HG02642 (cell line): ENCODE data around the gene KMO.

ENCODE experiments used
- ATAC-seq: cut with Tn5 transposase; IDR thresholded peaks from one replicate; pipeline ENCODE4 v1.9.1; 2021; ENCODE audit warnings: mild to moderate bottlenecking; ENCODE audit not compliant: unreplicated experiment, poor library complexity

KMO gene

DNA sequence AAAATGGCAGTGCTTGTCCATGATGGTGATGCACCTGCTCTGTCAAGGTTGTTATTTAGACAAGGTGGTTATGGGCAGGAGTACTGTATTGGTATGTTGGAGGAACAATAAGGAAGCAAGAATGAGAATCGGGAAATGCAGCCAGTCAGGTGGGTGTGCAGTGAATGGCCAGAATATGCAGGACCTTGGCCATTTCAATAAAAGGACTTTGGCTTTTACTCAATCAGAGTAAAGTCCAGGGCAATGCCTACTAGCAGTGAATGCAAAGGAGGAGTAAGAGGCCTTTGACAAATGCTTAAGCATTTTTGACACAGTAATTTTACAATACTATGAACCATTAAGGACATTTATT, 110.4 kb downstream of the KMO start:
- ATAC-seq = no peak

DNA sequence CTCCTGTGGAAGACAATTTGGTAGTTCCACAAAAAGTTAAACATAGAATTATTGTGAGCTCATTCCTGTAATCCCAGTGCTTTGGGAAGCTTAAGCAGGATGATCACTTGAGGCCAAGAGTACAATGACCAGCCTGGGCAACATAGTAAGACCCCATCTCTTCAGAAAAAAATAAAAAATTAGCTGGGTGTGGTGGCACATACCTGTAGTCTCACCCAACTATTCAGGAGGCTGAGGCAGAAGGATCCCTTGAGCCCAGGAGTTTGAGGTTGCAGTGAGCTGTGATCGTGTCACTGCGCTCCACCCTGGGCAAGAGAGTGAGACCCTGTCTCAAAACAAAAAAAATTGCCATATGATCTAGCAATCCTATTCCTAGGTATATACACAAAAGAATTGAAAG, 112.1 kb downstream of the KMO start:
- ATAC-seq = no peak

DNA sequence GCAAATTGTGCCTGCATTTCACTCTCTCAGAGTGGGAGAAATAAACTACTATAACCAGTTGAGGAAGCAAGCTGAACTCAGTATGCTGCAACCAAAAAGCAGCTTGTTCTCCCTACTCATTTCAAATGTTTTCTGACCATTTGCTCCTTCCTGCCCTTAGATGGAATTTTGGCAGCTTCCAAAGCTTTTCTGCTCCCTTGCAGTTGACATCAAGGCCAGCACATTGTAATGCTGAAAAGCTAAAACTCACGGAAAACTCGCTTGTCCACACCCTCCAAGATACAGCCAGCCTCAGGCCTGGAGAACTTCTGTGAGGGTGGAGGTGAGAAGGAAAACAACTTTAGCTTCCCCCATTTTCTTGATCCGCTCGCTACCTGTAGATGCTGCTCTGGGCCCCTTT, 113.0 kb downstream of the KMO start:
- ATAC-seq = no peak
